ENCODE measurements around the gene GEMIN5.
"Not testable (repeated sequence)": the region's sequence is repeated elsewhere in the genome, so short reads cannot be mapped to it uniquely, and the experiment has no call there.

GEMIN5 gene, protein sequence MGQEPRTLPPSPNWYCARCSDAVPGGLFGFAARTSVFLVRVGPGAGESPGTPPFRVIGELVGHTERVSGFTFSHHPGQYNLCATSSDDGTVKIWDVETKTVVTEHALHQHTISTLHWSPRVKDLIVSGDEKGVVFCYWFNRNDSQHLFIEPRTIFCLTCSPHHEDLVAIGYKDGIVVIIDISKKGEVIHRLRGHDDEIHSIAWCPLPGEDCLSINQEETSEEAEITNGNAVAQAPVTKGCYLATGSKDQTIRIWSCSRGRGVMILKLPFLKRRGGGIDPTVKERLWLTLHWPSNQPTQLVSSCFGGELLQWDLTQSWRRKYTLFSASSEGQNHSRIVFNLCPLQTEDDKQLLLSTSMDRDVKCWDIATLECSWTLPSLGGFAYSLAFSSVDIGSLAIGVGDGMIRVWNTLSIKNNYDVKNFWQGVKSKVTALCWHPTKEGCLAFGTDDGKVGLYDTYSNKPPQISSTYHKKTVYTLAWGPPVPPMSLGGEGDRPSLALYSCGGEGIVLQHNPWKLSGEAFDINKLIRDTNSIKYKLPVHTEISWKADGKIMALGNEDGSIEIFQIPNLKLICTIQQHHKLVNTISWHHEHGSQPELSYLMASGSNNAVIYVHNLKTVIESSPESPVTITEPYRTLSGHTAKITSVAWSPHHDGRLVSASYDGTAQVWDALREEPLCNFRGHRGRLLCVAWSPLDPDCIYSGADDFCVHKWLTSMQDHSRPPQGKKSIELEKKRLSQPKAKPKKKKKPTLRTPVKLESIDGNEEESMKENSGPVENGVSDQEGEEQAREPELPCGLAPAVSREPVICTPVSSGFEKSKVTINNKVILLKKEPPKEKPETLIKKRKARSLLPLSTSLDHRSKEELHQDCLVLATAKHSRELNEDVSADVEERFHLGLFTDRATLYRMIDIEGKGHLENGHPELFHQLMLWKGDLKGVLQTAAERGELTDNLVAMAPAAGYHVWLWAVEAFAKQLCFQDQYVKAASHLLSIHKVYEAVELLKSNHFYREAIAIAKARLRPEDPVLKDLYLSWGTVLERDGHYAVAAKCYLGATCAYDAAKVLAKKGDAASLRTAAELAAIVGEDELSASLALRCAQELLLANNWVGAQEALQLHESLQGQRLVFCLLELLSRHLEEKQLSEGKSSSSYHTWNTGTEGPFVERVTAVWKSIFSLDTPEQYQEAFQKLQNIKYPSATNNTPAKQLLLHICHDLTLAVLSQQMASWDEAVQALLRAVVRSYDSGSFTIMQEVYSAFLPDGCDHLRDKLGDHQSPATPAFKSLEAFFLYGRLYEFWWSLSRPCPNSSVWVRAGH (N-terminal part only)

DNA sequence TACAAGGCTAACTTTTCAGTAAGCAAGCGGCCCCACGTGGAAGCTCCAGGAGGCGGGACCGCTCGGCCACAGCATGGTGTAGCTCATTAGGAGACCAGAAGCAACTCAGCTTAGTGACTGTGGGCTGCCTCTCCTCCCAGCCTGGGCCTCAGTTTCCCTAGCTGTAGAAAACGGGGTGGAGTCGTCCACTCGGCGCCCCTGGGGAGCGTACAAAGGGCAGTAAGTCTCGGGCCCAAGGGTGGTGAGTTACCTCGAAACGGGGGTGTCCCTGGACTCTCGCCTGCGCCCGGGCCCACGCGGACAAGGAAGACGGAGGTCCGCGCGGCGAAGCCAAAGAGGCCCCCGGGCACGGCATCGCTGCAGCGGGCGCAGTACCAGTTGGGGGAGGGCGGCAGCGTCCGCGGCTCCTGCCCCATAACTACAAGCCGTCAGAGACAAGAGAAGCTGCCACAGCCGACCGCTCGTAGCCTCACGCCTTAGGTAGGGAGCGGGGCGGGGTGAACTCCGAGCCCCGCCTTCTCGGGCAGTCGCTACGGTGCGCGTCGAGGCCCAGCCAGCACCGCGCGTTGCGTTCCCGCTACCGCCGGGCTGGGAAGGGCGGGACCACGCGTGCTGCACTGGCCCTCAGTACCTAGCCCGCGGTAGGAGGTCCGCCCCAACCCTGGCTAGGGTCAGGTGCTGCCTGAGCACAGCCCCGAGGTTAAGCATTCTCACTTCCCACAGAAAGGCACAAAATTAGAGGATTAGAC is at the start of gene GEMIN5:
Gene GEMIN5 (minus strand): TSS at position 494 of the 749 bp plus-strand sequence. CDS start 78 bp downstream, at position 416.
- DNase-seq (ENCODE audit: low spot score), result peak; percentile 87

DNA sequence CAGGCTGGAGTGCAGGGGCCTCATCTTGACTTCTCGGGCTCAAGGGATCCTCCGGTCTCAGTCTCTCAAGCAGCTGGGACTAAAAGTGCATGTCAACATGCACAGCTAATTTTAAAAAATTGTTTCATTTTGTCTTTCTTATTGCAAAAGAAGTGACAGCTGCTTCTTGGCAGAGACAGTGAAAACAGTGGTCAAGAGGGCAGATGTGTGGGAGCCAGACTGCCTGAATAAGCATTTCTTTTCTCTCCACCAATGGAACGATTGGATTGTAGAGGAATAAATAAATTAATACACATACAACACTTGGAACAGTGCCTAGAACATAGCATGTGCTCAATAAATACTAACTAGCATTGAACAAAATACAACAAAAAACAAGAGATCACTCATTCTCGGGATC is 48.1 kb upstream of the GEMIN5 start:
- DNase-seq (ENCODE audit: low spot score), result no peak

DNA sequence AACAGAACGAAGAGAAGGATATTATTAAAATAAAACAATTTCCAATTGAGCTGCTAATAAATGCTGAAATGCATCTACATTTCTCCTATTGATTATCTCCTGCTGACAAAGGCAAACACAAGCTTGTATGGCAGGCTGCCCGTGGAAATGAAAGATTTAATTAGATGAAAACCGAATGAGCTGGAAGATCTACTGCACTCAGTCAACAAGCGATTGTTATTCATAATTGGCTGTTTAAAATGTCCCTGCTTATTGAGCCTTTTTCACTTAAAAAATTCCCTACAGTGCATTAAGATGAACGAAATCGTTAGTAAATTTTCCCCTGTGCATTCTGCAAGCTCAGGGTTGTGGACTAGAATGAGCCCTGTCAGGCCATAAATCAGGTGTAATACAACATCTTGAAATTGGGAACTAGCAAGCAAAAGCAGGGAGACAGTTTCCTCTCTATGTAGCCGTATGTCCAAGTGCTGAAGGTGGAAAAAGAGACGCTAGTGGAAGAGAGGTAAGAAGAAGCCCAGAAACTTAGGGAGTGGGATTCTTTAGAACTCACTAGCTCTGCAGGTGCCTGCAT is 47.0 kb upstream of the GEMIN5 start:
- DNase-seq (ENCODE audit: low spot score), result no peak

DNA sequence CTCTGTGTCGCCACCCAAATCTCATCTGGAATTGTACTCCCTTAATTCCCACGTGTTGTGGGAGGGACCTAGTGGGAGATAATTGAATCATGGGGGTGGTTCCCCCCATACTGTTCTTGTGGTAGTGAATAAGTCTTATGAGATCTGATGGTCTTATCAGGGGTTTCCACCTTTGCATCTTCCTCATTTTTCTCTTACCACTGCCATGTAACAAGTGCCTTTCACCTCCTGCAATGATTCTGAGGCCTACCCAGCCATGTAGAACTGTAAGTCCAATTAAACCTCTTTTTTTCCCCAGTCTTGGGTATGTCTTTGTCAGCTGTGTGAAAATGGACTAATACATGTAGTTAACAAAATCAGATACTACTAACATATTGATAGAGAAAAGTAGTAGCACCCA is 40.3 kb upstream of the GEMIN5 start:
- not testable (repeated sequence) for DNase-seq (ENCODE audit: low spot score)

DNA sequence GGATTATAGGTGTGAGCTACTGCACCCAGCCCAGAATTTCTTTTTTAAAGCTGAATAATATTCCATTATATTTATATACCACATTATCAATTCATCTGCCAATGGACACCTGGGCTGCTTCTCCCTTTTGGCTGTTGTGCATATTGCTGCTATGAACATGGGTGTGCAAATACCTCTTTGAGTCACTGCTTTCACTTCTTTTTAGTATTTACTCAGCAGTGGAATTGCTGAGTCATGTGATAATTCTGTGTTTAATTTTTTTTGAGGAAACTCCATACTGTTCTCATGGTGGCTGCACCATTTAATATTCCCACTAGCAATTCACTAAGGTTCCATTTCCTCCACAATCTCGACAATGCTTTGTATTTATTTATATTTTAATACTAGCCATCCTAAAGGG is 39.4 kb upstream of the GEMIN5 start:
- DNase-seq (ENCODE audit: low spot score), result no peak

DNA sequence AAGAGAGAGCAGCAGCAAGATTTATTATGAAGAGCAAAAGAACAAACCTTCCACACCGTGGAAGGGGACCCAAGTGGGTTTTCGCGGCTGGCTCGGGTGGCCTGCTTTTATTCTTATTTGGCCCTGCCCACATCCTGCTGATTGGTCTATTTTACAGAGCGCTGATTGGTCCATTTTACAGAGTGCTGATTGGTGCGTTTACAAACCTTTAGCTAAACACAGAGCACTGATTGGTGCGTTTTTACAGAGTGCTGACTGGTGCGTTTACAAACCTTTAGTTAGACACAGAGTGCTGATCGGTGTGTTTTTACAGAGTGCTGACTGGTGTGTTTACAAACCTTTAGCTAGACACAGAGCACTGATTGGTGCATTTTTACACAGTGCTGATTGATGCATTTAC is 38.1 kb upstream of the GEMIN5 start:
- DNase-seq (ENCODE audit: low spot score), result not testable (repeated sequence)

DNA sequence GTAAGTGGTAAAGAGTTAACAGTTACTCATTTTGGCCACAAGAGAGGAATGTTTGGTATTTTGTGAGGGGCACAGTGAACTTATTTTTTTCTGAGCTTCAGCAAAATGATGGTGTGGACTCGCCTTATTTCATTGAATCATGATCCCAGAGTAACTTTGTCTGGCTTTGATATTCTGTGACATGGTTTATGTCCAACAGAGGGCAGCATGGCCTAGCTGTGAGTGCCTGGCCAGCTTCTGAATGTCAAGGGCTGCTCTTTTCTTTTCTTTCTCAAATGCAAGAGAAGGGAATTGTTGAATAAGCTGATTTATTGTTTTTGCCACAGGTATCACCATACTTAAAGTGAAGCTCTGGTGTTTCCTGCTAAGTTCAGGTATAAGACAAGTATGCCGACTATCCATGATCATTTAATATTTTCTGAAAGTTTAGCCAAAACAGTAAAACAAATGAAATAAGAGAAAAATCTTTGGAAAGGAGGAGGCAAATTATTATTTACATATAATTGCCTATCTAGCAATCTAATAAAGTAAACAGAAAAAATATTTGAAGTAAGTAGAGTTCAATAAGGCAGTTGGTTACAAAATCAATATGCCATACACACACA is 34.6 kb upstream of the GEMIN5 start:
- DNase-seq (ENCODE audit: low spot score), result no peak

DNA sequence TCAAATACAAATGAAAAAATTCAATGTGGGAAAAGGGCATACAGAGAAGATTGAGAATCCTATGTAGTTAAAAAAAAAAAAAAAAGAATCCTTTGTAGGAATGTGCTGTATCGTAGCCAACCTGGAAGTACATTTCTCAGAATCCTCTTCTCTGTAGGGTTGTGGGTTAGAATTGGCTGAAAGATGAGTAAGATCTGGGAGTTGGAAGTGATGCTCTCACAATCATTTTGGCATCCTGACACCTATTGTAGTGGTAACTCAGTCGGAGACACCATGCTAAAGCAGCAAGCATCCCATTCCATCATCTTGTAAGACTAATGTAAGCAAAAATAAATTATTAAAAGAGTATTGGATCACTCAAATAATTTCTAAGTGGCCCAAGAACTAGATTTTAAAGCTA is 33.5 kb upstream of the GEMIN5 start:
- DNase-seq (ENCODE audit: low spot score), result no peak

DNA sequence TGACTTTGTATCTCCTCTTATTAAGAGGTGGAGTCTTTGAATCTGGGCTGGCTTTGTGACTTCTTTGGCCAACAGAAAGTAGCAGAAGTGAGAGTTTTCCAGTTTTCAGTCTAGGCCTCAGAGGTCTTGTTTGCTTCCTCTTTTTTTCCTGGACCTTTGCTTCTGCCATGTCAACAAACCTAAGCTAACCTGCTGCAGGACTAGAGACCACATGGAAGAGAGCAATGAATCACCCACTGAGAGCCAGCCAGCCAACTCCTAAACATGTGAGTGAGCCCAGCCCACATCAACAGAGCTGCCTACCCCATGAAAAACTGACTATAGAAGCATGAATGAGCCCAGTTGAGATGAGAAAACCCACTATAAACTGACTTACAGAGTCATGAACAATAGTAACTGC is 32.7 kb upstream of the GEMIN5 start:
- no peak for DNase-seq (ENCODE audit: low spot score)

DNA sequence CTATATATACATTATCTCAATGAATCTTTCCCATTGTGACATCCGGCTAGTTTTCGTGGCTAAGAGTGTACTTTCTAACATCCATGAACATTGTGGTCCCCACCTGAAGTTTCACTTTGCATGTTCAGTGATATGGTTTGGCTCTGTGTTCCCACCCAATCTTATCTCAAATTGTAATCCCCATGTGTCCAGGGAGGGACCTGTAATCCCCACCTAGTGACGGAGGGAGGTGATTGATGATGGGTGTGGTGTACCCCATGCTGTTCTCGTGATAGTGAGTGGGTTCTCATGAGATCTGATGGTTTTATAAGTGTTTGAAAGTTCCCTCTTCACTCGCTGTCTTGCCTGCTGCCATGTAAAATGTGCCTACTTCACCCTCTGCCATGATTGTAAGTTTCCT is 30.9 kb upstream of the GEMIN5 start:
- DNase-seq (ENCODE audit: low spot score), result no peak

DNA sequence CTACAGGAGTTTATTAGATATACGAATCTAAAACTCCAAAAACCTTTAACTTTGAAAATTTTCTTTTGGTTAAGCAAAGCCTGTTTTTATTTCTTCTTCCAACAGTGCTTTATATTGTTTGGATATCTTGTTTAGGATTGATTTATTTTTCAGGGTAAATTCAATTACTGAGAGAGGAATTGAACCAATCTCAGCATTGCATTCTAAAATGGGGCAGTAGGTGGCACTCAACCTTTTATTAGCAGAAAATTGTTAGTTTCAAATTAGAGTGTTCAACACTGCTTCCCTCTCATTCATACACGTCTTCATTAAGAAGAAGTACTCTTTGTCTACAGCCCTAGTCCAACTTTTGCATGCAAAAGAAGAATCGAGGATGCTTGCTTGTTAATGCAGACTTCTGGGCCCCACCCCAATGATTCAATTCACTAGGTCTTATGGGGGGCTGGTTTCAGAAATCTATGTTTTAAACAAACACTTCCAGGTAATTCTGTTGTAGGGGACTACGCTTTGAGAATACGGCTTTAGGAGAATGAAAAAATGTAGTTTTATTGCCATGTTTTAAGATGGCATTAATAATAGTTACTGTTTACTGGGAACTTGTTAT is 29.5 kb upstream of the GEMIN5 start:
- no peak for DNase-seq (ENCODE audit: low spot score)

DNA sequence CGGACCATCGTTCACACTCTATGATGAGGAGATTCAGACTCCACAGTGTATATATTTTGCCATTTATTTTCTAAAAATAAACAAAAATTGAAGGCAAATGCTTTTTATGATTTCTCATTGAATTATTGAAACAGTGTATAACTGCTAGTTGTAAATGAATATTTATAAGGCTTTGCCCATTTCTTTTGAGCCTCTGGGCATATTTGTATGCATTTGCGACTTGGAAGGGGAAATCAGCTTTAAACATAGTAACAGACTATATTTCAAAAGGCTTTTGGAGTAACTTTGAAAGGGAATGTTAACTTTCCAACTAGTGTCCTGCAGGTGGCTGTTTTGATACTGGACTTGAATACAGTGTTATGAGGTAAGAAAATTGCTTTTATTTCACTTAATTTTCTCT is 28.9 kb upstream of the GEMIN5 start:
- no peak for DNase-seq (ENCODE audit: low spot score)

DNA sequence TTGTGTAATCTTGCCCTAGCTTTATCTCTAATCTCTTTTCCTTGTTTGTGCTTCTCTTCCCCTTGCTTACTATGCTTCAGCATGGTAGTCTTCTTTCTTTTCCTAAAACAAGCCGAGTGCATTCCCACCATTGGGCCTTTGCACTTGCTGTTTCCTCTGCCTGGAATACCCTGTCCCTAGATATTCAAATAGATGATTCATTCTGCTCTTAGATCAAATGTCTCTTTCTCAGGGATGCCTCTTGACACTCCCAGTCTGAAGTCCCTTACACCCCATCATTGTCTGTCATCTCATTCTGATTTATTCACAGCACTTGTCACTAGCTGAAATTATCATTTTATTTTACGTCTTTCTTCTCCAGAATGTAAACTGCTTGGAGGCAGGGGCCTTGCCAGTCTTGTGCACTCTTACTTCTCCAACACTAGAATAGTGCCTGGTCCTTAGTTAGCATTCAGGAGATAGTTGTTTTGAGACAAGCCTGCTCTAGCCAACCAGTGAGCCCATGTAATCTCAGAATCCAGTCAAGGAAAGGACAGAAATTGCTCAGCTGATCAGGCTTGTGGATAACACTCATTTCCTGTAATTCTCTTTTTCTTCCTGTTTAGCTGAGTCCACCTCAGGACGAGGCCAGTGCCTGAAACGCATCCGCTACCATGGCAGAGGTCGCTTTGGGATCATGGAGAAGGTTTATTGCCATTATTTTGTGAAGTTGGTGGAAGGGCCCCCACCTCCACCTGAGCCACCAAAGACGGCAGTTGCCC is 28.2 kb upstream of the GEMIN5 start:
- no peak for DNase-seq (ENCODE audit: low spot score)

DNA sequence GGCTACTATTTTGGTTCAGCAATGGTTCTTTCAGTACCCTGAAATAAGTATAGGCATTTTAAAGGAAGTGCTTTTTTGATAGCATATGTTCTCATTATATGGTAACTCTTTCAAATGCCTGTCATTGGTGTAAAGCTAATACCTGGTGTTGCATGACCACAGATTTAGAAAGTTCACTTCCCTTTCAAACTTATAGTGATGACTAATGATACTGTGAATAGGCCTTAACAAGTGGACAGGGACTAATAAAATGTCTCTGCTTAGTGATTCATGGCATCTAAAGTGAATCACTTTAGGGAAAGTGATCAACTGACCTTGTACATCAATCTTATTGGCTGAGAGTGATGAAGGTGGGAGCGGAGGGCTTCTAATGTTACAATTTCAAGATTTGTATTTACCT is 24.5 kb upstream of the GEMIN5 start:
- no peak for DNase-seq (ENCODE audit: low spot score)

DNA sequence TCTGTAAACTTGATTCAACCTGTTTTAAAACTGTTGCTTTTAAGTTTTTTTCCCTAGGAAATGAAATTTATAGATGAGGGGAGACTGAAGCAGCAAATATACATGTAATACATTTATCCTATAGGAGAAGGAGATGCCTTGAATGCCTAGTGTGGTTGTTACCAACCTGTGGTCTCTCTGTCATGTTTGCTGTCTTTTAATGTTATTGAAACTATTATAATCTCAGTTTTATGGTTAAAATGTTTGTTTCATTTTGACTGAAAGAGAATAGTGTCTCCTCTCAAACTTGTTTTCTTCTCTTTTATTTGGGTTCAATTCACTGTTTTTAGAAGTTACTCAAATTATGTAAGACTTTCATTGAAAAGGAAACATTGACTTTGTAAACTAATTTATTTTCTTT is 18.7 kb upstream of the GEMIN5 start:
- DNase-seq (ENCODE audit: low spot score), result no peak

DNA sequence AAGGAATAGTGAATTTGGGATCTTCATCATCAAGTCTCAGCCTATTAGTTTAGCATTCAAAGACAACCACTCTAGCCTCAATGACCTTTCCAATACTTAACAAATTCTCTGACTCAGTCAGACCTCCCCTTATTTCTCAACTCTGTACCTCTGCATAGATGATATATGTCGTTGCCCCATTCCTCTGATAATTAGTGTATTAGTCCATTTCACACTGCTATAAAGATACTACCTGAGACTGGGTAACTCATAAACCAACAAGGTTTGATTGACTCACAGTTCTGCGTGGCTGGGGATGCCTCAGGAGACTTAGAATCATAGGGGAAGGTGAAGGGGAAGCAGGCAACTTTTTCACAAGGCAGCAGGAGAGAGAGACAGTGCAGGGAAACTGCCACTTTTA is 11.8 kb upstream of the GEMIN5 start:
- no peak for DNase-seq (ENCODE audit: low spot score)

DNA sequence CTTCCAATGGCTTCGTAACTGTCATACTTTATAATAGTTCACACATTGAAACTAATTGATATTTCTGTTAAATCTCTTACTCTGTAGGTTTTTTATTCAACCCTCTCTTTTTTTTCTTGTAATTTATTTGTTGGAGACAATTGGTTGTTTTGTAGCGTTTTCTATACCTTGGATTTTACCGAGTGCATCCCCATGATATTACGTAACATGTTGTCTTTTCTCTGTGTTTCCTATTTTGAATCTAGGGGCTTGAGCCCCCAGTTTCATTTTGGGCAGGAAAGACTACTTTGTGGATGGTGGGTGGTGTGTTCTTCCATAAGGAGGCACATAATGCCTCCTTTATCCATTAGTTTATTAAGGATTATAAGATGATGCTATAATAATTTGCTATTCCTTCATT is 10.3 kb upstream of the GEMIN5 start:
- DNase-seq (ENCODE audit: low spot score), result no peak

DNA sequence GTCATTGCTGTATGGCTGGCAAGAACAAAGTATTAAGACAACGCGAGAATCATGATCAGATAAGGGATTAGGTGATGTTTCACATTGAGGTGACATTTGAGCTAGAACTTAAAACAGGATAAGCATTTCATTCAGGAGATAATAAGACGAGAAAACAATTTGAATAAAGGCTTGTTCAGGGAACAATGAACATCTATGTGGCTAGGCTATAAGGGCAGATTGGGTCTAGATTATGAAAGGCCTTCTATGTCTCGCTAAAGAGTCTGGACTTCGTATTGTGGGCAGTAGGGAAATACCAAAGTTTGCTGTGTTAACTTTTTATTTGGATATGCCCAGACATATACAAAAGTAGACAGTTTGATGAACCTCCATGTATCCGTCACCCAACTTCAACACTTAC is 9.8 kb upstream of the GEMIN5 start:
- DNase-seq (ENCODE audit: low spot score), result no peak

DNA sequence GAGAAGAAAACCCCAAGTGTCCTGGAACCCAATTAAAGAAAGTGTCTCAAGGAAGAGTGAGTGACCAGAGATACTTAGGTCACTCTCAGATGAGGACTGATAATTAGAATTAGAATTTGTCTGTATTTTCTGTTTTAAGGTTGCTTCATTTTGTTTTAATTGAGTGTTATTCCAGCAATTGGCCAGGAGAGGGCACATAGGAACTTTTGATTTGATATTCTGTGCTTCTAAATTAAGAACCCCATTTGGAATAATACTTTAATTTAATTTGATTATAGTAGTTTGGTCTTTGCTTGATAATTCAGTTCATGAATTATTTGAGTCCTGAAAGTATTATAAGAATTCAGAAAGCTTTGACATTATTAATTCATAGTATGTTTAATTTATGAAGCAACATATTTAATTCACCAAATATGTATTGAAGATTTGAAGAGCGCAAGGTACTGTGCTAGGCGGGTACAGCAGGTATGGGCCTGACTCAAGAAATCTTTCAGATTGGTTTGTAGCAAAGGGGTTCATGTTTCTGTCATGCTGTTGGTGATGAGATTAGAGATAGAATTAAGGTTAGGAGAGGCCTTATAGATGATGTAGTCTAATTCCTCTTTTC is 7.8 kb upstream of the GEMIN5 start:
- peak; percentile 36 for DNase-seq (ENCODE audit: low spot score)

Measured in CD4-positive, alpha-beta T cell treated with Interleukin-2 at 100 ng/mL for 4 hours (primary cell).